Inflammatory macrophage (primary cell): Measurements from ENCODE around the gene CTXN2.

Source experiments
- DNase-seq, 2 donors: peaks; one replicate each; pipeline ENCODE4 v3.0.0-alpha.2; 2020 to 2022

The CTXN2 gene

GRCh38 chr15:48222627-48223026, 31.2 kb downstream of the CTXN2 start:
- no peak for DNase-seq

- no peak for DNase-seq
Observed at GRCh38 chr15:48225771-48226170, 34.3 kb downstream of the CTXN2 start.

DNA sequence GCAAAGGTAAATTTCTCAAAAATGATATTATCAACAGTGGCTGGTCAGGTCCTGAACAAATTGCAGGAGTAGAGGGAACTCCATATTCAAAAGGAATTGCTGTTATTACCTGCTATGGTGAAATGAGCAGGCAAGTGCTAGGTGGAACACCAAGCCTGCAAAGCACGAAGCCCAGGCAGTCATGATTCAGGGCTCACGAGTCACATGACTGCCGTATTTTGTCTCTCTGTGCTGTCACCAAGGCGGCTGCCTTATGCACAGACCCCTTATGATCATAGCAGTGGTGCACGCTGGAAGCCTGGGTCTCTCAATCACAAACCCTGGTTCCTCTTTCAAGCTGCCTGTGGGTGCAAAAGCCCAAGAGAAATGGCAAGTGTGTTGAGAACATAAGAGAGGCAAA, 39.0 kb downstream of the CTXN2 start:
- DNase-seq: no peak

- no peak for DNase-seq
Observed at GRCh38 chr15:48233246-48233645, 41.8 kb downstream of the CTXN2 start.

GRCh38 chr15:48239334-48239733, 47.9 kb downstream of the CTXN2 start:
- DNase-seq: no peak

DNA sequence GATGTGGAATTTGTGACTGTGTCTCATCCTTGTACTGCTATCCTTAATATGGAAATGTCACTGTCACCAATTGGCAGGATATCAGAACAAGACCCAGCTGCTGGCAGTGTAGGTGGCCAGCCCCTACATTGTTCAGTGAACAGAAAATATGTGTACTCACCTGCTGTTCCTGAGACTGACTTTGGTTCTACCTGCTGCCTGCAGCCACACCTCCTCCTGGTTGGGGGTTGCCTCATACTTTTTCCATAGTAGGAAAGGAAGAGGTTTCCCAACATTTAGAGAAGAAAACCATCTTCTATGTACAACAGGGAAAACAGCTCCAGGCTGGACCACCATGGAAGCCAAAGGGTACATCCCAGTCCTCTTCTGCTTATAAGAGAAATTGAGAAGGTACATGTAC, 50.5 kb downstream of the CTXN2 start:
- no peak for DNase-seq

DNA sequence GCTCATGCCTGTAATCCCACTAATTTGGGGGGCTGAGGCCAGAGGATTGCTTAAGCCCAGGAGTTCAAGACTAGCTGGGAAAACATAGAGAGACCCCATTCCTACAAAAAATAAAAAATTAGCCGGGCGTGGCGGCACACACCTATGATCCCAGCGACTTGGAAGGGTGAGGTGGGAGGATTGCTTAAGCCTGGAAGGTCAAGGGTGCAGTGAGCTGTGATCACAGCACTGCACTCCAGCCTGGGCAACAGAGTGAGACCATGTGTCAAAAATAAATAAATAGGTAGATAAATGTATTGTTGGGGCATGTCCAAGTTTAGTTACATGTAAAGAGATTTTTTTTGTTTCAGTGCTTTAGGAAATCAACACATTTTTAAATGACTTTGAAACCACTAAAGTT, 51.1 kb downstream of the CTXN2 start:
- no peak for DNase-seq

- DNase-seq: no peak
Observed at GRCh38 chr15:48244921-48245320, 53.5 kb downstream of the CTXN2 start.

DNA sequence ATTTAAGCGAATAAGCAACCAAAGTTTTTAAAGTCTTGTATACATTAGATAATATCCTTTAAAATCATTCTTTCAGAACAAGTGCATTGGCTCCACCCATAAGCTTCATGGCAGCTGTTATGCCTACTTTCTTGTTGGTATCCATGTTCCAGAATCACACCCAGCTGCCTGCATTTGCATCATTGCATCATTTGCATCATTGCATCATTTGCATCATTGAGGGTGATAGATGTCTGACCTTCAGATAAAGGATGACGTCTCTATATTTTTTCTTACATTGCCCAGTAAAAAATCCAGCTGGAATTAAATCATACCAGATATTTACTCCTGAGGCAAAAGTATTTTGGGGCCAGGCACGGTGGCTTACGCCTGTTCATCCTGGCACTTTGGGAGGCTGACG, 56.9 kb downstream of the CTXN2 start:
- no peak for DNase-seq

DNA sequence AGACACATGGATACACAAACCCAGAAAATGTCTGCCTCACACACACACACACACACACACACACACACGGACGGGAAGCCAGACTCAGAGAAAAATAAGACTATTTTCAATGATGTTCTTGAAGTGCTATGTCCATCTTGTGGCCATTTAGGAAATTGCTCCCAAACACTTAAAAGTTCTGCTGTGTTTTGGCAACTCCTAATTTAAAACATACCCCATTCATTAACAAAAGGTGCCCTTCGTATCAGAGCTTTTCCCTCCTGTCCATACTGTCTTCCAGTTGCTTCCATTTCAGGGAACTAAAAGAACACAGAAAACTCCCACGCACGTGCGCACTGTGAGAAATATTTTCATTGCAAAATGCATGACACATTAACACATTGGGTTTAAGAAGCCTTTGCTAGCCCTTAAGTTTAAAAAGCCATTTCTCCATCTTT, 59.2 kb downstream of the CTXN2 start:
- peak; percentile 49 to 51 for DNase-seq

DNA sequence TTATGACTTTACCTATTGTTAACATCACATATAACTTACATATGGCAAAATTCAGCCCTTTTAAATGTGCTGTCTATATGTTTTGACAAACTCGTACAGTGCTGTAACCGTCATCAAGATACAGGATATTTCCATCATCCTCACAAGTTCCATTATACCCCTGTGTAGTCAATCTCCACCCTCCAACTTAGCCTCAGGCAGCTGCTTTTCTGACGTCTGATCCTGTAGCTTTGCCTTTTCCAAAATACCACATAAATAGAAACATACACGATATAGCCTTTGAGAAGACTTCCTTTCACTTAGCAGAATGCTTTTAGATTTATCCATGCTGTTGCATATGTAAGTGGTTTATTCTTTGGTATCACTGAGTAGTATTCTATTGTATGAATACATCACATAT, 61.7 kb downstream of the CTXN2 start:
- no peak for DNase-seq
